Measurements from ENCODE around the gene TSC22D1. TPM values are rescaled to one million over a fixed set of nuclear protein-coding genes. Genes with fewer than 3 reads are reported as not detected.

Gene TSC22D1
- total RNA-seq, 4 donors from 2014 or later, result 223 to 389 (median 262) TPM

DNA sequence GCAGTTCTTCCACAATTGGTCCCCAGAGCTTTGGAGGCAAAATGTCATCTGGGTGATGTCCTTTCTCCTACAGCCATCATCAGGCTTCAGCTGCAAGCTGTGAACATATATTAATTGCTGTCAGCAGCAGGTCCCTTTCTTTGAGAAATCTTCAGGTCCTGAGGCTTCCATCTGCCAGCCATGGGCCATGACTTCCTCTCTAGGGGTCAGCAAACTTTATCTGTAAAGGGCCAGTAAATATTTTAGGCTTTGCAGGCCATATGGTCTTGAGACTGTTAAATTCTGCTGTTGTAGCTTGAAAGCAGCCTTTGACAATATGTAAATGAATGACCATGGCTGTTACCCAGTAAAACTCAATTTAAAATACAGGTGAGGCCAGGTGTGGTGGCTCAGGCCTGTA, 175.4 kb downstream of the TSC22D1 start:
- H3K27me3 ChIP-seq, result no peaks in the 10 kb centered on the region
- no peaks in the 10 kb centered on the region for H3K9me3 ChIP-seq
- TF ChIP-seq POLR2A (IDR thresholded peaks at IDR 0.05) (no peak), EP300 (IDR thresholded peaks at IDR 0.05) (no peak), POLR2AphosphoS5 (IDR thresholded peaks at IDR 0.05) (no peak)
- TF ChIP-seq, protein P1, sequence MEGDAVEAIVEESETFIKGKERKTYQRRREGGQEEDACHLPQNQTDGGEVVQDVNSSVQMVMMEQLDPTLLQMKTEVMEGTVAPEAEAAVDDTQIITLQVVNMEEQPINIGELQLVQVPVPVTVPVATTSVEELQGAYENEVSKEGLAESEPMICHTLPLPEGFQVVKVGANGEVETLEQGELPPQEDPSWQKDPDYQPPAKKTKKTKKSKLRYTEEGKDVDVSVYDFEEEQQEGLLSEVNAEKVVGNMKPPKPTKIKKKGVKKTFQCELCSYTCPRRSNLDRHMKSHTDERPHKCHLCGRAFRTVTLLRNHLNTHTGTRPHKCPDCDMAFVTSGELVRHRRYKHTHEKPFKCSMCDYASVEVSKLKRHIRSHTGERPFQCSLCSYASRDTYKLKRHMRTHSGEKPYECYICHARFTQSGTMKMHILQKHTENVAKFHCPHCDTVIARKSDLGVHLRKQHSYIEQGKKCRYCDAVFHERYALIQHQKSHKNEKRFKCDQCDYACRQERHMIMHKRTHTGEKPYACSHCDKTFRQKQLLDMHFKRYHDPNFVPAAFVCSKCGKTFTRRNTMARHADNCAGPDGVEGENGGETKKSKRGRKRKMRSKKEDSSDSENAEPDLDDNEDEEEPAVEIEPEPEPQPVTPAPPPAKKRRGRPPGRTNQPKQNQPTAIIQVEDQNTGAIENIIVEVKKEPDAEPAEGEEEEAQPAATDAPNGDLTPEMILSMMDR (IDR thresholded peaks at IDR 0.05), result no peak
- H3K27ac ChIP-seq, result no peak overlapping the region
- no peak overlapping the region for H3K4me3 ChIP-seq
- H3K36me3 ChIP-seq, result no peaks in the 10 kb centered on the region
- peaks cover 0 to 16% (median 5%) of the 10 kb centered on the region in 3 donors for H3K4me1 ChIP-seq
- ATAC-seq, result no peak

DNA sequence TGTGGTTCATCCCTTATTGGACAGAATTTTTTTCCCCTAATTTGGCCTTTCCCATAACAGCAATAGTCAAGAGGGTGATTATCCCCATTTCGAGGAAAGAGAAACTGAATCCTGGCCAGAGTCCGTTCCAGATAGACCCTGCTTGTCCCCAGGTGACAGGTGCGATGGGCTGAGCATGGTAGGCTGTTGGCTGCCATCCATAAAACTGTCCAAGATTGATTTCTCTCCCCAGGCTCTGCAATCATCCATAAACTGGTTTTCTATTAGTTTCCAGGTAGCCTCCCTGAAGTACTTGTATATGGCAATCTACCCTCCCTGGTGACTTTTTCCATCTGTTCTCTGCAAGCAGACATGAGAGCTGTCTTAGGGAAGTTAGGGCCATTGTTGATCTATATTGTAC, 177.1 kb downstream of the TSC22D1 start:
- Histone ChIP-seq H3K27ac (no peak overlapping the region), H3K4me3 (no peak overlapping the region), H3K36me3 (no peaks in the 10 kb centered on the region), H3K27me3 (no peaks in the 10 kb centered on the region), H3K9me3 (no peaks in the 10 kb centered on the region), H3K4me1 (peaks cover 0 to 24% (median 5%) of the 10 kb centered on the region in 3 donors)
- WGBS, 2 donors (ENCODE audit: low coverage in 1 of 2), result 80 to 97% methylated on average over 1 to 3 of the region's 3 CpGs
- no peak for TF ChIP-seq POLR2AphosphoS5 (IDR thresholded peaks at IDR 0.05)
- TF ChIP-seq, protein P1 (IDR thresholded peaks at IDR 0.05), result no peak
- no peak for TF ChIP-seq EP300 (IDR thresholded peaks at IDR 0.05)
- no peak for TF ChIP-seq POLR2A (IDR thresholded peaks at IDR 0.05)
- ATAC-seq, result no peak

- Histone ChIP-seq H3K36me3 (no peaks in the 10 kb centered on the region), H3K27me3 (no peaks in the 10 kb centered on the region), H3K9me3 (no peaks in the 10 kb centered on the region), H3K4me3 (no peak overlapping the region), H3K27ac (no peak overlapping the region), H3K4me1 (peaks cover 0 to 25% (median 5%) of the 10 kb centered on the region in 3 donors)
- no peak for ATAC-seq
- TF ChIP-seq POLR2AphosphoS5 (IDR thresholded peaks at IDR 0.05) (no peak), POLR2A (IDR thresholded peaks at IDR 0.05) (no peak), EP300 (IDR thresholded peaks at IDR 0.05) (no peak)
- TF ChIP-seq, protein P1 (IDR thresholded peaks at IDR 0.05), result no peak
- WGBS, 2 donors (ENCODE audit: low coverage in 1 of 2), result 66 to 67% methylated on average over 1 to 2 of the region's 3 CpGs
These were observed 177.5 kb downstream of the TSC22D1 start for GRCh38 chr13:44398606-44399005.

DNA sequence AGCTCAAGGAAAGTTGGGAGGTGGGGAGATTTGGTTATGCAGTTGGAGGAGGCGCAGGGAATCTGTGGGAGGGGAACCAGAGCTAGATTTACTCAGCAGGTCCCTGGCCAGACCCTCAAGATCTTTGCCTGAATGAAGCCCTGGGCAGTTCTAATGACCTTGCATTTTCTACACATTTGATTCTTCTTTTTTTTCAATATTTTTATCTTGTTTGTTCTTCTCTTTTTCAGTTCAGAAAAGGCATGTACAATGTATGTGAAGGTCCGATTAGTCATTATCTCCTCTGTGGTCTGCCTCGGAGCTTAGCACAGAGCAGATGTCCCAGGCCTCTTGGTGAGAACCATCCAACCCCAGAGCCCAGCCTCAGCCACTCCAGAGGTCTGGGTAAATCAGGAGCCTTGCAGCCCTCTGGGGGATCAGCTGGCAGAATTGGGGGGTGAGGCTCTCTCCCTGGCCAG, 178.3 kb downstream of the TSC22D1 start:
- no peak for ATAC-seq
- H3K27ac ChIP-seq, result peak overlapping the region in 2 of 4 donors; percentile 35 to 47

More for the DNA sequence above, 178.3 kb downstream of the TSC22D1 start:
- TF ChIP-seq POLR2AphosphoS5 (IDR thresholded peaks at IDR 0.05), result no peak
- TF ChIP-seq POLR2A (IDR thresholded peaks at IDR 0.05), result no peak
- TF ChIP-seq, protein P1 (IDR thresholded peaks at IDR 0.05), result no peak
- TF ChIP-seq EP300 (IDR thresholded peaks at IDR 0.05), result no peak
- Histone ChIP-seq H3K4me3 (no peak overlapping the region), H3K27me3 (no peaks in the 10 kb centered on the region), H3K4me1 (peaks cover 0 to 28% (median 5%) of the 10 kb centered on the region in 3 donors), H3K9me3 (no peaks in the 10 kb centered on the region), H3K36me3 (no peaks in the 10 kb centered on the region)
- WGBS, 2 donors (ENCODE audit: low coverage in 1 of 2), result 71% methylated on average over 2 of the region's 3 CpGs; no CpG with 5 or more reads in 1 of the 2 donors
